Activated CD4-positive, alpha-beta T cell treated with anti-CD3 and anti-CD28 coated beads for 24 hours (primary cell): Measurements from ENCODE around the gene BBX.

Experiments
- DNase-seq, 2 donors: peaks; one replicate each; pipeline ENCODE4 v3.0.0-alpha.2; 2020; ENCODE audit warnings: low read depth in 2 of 2

The BBX gene

GRCh38 chr3:107522510-107523288 is at the start of gene BBX:
BBX (plus strand) TSS chr3:107522962; CDS start chr3:107710461, 187,499 bp downstream.
- peak; percentile 79 to 84 for DNase-seq

DNA sequence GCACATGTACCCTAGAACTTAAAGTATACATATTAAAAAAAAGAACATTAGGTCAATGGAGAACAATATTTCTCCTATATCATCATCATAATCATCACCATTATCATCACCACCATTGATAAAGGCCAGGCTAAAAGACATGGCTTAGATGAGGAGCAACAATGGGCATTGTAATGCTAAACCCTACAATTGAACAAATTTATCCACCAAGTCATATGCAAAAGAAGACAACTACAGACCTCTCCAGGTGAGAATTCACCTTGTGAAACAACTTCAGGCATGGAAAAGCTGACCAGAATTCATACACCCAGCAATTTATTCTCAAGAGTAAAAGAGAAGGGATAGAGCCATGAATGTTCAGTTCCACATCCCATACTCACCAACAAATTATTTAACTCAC is 46.3 kb upstream of the BBX start:
- no peak for DNase-seq

DNA sequence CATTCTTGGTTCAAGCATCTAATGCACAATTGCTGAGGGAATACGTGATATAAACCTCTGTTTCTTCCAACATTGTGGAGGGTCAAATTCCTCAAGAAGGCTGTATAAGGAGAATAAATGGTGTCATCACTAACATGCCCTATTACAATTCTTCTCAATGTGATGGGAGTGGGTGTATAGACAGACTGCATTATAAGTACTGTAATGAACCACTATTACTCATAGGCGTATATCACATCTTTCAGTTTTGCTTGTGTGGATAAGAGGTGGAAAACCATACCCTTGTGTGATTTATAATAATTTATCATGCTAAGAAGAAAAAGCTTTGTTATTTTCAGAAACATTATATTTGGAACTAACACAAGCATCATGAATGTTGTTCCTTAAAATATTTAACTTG is 35.3 kb upstream of the BBX start:
- no peak for DNase-seq

DNA sequence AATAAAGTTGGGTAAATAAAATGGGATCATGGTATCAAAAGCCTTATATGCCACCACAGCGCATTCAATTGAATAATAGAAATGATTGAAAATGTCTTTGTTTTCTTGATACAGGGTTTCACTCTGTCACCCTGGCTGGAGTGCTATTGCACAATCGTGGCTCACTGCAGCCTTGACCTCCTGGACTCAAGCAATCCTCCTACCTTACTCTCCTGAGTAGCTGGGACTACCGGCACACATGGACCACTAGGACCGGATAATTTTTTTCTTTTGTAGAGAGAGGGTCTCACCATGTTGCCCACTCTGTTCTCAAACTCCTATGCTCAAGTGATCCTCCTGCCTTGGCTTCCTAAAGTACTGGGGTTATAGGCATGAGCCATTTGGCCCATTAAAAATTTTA is 33.8 kb upstream of the BBX start:
- no peak for DNase-seq

DNA sequence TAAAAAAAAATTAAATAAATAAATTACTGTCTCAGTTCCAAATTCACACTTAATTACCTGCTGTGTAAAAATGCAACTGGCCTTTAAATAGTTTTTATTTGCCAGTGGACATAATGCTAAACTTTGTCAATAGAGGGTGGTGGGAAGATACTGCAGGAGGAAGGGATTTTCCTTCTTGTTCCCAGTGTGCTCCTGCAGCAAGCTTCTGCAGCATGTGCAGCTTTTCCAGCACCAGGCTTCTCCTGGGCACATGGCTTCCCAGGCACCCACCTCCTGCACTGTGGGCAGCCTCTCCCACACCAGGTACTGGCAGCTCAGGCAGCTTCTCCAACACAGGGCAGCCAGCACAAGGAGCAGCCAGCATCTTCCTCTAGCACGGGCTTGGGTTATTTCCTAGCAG is 29.6 kb upstream of the BBX start:
- DNase-seq = no peak

- no peak for DNase-seq
Observed at GRCh38 chr3:107496855-107497254, 25.9 kb upstream of the BBX start.

- DNase-seq = no peak
Observed at GRCh38 chr3:107498646-107499045, 24.1 kb upstream of the BBX start.

DNA sequence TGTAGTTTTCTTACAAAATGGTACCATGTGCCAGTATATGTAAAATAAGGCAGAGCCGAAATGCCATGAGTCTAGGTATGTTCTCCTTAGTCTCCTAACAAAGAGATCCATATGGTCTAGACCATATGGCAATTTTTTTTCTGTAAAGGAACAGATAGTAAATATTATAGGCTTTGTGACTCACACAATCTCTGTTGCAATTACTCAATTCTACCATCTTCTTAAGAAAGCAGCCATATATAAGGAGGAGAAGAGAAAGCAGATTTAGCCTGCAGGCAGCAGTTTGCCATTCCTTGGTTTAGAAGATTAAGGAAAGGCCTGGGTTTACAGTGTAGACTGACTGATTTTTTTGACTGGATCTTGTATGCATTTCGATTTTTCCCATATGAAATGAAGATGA is 16.3 kb upstream of the BBX start:
- no peak for DNase-seq

DNA sequence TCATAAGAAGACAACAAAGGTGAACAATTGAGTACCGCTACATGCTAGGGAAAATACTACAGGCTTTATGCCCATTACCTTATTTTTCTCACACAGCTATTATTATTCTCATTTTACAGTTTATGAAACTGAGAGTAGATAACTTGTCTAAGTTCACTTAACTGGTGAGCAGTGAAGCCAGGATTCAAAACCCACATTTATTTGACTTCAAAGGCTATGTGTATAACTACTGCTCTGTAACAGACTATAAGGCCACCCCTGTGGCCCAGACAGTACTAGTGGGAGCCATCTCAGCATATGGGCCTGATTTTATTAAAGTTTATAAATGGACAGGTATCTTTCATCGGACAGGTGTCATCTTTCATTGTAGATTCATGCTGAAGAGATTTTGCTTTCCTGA is 14.4 kb upstream of the BBX start:
- no peak for DNase-seq

- no peak for DNase-seq
Observed at GRCh38 chr3:107512108-107512507, 10.7 kb upstream of the BBX start.

- DNase-seq = no peak
Observed at GRCh38 chr3:107514453-107514852, 8.3 kb upstream of the BBX start.

DNA sequence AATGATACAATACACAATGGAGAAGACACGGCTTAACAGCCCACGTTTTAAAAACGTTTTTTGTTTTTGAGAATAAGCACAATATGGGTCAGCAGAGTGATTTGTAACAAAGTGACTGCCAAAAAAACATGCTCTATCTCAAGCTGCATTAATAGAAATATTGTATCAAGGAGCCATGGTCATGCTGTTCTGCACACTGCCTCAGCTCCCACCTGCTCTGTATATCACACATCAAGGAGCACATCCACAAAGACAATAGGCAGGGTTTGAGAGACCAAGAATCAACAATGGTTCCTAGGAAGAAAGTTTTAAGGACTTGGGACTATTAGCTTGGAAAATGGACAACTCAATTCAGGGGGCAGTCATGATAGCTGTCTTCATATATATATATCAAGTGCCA is 6.3 kb upstream of the BBX start:
- DNase-seq = no peak

- no peak for DNase-seq
Observed at GRCh38 chr3:107520535-107520934, 2.2 kb upstream of the BBX start.

GRCh38 chr3:107521469-107522059 is 1.2 kb upstream of the BBX start:
- DNase-seq = no peak

DNA sequence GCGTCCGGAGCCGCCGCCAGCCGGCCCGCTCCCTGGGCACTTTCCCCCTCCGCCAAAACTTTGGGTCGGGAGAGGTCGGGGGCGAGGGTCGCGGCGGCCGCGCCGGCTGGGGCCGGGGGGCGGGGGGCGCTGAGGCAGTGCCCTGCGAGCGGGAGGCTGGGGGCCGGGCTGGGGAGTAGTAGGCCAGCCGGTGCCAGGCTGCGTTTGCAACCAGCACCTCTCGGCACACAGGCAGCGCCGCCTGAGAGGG is 452 bp downstream of the BBX start:
- no peak for DNase-seq

DNA sequence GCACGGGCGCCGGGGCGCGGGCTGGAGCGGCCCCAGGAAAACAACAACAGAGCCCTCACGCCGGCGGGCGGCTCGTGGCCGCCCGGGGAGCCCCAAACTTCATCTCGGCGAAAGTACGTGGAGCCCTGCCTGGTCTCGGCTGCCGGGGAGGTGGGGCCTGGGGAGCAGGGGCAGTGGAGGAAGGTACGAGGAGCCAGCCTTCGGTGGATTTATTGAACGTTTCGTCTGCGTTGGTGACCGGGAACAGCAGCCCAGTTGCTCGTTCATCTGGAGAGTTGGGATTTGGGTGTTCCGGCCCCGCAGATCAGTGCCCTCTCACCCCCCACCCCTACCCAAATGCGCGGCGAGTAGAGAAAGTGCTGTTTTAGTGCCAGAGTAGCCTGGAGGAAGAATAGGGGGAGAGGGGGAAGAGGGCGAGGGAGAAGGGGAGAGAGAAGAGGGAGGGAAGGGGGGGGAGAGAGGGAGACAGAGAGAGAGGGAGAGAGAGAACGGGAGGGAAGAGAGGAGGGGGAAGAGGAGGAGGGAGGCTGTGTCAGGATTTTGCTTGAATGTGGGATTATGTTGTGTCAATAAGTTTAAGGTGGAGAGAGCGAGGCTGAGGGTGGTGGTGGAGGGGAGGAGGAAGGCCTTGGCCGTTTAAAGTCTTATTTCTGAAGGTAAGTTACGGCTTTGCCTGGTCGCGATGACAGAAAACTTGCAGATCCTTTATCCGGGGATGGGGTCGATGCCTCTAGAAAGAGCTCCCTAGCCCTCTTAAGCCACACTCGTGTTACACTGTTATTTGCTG is 970 bp downstream of the BBX start:
- DNase-seq = peak in 1 of 2 donors; percentile 32

DNA sequence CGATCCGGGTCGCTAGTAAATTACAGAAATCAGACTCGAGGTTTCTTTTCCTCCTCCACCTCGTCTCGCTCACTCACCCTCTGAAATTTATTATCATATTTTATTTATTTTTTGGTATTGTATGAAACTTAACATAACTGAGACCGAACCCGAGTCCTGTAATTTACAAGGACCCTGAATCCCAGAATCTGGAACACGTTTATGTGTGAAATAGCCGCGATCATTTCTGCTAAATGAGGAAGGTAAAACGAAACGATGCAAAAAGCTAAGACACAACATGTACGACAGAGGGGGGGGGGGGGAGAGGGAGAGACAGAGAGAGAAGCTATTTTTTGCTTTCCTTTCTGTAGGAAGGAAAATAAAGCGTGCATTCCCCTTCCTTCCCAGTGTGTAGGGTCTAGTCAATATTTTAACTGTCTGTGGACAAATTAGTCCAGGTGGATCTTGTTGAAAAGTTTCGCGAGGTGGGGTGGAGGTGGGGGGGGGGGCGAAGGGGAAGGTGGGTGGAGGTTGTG is 1.6 kb downstream of the BBX start:
- DNase-seq = no peak

GRCh38 chr3:107524841-107525643 is 2.3 kb downstream of the BBX start:
- DNase-seq = no peak

- DNase-seq = no peak
Observed at GRCh38 chr3:107525644-107526305, 3.0 kb downstream of the BBX start.

- DNase-seq = no peak
Observed at GRCh38 chr3:107531917-107532469, 9.2 kb downstream of the BBX start.

DNA sequence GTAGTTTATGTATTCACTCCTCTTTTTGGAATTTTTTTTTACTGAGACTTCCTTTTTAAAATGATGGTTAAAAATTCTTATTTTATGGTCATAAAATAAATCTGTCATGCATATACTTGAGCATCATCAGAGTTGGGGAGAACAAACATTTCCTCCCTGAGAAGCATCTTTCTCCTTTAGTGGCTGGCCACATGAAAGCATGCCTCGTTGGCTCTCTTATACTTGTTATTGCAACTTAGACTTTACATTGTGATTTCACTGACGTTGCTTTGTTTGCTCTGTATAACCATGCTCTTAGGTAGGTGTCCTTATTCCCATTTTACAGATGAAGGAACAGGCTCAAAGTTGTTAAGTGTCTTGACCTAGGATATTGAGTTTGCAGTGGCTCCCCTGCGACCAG is 18.1 kb downstream of the BBX start:
- DNase-seq = no peak
